Measurements from ENCODE around the gene PPP6R2.

PPP6R2 gene

DNA sequence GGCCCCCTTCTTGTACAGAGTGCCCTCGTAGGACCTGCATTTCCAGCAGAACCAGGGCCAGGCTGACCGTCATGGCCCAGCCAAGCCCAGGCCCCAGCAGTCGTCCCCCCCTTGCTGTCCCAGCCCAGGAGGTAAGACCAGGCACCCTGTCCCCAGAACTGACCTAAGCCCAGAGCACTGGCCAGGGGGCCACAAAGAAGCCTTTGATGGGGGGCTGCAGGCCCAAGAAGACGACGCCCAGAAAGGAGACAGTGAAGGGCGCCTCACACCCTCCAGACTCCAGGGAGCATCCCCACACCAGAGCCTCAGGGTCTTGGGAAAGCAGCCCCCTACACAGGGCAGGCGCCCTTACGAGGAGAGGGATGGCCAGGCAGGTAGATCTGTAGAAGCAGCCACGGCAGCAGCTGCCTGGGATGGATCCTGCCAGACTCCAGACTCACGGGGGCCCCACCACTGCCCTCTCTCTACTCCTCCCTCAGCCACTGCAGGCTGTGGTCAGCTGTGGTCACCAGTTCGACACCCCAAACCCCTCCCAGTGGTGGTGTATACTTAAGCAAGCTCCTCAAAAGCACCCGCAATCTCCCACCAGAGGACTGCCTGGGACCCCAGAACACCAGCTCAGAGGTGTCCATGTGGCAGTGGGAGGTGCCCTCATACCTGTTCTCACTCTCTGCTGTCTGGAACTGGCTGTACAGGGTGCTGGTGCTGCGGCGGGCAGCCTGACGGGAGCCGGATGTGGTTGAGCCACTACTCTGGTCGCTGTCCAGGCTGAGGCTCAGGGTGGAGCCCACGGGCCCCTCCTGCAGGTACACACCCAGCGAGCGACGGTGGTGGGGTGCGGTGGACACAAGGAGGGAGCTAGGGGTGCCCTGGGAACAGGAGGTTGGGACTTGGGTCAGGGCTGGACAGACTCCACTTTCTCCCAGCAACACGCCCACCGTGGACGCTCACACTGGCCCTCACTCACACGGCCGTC, 104.7 kb downstream of the PPP6R2 start:
- DNase-seq, result no peak

DNA sequence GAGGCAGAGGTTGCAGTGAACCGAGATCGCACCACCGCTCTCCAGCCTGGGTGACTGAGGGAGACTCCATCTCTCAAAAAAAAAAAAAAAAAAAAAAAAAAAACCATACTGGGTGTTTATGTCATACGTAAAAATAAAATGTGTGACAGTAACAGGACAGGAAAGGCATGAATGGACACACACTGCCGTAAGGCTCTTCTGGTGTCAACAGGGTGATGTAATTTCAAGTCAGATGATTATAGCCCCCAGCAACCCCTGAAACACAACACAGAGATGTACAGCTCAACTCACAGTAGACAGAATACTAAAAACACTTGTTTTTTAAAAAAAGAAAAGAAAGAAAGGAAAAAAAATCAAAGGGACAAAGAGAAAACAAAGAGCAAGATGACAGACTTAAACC, 109.5 kb downstream of the PPP6R2 start:
- no peak for DNase-seq

DNA sequence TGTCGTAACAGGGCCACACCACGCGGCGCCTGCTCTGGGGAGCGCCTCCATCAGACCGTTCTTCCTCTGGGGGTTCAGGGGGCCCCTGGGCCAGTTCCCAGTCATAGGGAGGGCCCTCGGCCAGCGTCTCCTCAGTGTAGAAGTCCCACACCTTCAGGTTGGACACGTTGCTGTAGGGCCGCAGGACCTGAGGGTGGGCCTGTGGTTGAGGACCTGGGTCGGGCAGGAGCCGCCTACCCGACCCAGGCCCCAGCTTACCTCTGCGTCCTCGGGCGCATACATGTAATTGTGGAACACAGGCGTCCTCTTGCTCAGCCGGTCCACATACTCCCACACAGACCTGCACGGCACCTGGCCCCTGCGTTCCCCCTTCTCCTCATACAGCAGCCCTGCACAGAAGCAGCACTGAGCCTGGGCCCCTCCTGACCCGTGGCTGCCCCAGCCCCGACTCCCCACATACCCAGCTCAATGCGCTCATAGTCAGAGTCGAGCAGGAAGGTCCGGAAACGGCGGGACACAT, 111.5 kb downstream of the PPP6R2 start:
- no peak for DNase-seq

DNA sequence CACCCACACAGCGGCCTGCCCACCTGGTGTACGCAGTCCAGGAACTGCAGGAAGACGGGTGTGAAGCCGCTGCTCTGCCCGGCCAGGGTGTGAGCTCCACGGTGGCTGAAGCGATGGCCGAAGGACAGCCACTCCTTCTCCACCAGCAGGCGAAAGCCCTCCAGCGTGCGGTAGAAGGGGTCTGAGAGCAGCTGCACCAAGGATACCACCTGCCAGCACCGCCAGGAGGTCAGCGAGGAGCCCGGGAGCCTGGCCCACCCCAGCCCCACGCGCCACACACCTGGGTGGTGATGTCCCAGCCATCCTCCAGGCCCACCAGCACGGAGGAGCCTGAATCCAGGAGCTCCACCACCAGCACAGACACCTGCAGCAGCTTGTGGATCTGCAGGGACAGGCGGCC, 112.1 kb downstream of the PPP6R2 start:
- no peak for DNase-seq

DNA sequence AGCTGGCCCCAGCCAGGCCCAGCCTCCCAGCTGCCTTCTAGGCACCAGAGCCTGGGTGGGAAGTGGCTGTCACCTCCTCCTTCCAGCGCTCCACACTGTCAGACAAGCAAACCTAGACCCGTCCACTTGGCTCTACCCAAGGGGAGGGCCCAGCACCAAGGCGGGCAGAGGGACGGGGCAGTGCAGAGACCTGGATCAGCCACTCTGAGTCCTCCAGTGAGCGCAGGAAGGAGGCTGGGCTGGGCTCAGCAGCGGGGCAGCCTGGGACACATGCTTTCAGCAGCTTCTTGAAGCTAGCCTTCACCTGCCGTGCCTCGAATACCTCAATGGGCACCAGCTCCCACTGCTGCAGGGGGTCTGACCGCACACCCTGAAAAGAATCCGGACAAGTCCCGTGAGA, 112.9 kb downstream of the PPP6R2 start:
- DNase-seq, result no peak

DNA sequence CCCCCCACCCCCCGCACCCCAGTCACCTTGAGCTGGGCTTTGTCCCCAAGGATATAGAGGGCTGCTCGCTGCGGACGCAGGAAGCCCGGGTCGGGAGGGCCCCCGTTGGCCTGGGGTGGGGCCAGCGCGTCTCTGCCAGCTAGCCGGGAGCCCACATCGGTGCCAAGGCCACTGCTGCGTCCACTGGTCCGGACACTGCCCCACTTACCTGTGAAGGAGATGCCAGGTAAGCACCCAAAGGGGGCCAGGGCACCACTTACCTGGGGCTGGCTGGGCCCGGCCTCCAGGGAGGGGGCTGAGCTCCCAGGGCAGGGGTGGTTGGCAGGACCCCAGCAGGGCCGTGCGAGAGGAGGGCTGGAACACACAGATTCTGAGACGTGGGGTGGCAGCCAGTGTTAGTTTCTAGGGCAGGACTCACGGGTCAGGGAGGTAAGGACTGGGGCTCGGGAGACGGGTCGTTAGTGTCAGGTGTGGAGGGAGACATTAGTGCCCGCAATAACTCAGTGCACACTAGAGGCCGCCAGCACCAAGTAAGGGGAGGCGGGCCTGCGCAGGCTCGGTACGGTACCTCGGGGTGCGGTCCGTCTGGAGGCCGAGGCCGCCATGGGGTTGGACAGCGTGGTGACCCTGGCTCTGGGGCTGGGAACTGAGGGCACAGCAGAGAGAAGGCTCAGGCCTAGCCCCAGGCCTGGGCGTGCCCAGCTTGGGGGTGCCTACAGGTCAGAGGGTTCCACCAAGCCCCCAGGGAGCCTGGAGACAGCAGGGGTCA, 113.5 kb downstream of the PPP6R2 start:
- no peak for DNase-seq

DNA sequence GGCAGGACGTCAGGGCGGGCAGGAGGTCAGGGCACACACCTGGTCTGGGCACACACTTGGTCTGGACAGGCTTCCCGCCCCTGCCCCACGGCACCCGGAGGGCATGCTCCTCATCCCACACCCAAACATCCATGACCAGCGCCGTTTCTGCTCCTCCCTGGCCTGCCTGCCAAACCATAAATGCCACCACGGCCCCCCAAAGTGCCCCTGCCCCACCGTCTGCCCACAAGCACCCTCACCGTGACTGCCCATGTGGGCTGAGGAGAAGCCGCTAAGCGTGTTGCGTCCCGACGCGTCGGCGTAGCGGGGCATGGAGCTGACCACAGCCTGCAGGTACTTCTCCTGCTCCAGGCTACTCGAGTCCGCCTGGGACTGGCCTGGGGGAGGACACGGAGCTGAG, 115.9 kb downstream of the PPP6R2 start:
- DNase-seq, result no peak

DNA sequence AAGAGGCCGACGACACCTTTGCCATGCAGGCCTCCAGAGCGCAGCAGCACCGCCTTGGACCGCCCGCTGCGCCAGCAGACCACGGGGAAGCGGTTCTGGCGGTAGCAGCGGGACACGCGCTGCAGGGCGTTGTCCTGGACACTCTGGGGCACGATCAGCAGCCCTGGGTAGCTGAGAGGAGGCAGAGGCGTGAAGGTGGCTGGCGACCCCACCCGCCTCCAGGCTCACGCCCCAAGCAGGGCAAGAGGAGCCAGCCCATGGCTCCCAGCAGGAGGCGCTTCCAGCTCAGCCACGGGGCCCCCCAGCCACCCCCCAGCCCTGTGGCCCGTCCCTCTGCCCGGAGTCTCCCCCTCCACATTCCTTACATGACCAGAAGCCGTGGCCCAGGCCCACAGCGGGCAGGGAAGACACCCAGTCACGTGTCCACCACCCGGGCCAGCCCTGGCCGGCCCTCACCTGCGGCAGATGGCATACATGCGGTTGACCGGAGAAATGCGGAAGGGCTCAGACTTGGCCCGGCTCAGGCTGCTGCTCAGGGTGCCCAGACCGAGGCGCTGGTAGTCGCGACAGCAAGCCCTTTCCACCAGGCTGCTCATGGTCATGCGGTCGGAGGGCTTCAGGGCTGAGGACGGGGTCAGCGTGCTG, 116.5 kb downstream of the PPP6R2 start:
- DNase-seq, result no peak

DNA sequence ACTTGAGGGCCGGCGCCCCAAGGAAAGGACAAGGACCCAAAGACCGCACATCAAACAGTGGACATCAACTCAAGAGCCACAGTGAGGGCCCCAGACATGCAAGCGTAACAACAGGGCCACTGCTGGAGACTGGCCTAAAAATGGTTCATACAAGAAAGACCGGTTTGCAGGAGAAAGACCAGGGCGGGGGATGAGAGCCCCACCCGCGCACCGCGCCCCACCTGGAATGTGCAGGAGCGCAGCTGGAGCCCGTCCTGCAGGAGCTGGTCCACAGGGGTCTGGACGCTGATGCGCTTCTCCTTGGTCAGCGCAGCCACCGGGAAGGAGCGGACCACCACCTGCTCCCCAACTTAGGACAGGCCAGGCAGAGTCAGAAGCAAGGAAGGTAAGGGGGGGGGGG, 117.8 kb downstream of the PPP6R2 start:
- DNase-seq, result no peak

DNA sequence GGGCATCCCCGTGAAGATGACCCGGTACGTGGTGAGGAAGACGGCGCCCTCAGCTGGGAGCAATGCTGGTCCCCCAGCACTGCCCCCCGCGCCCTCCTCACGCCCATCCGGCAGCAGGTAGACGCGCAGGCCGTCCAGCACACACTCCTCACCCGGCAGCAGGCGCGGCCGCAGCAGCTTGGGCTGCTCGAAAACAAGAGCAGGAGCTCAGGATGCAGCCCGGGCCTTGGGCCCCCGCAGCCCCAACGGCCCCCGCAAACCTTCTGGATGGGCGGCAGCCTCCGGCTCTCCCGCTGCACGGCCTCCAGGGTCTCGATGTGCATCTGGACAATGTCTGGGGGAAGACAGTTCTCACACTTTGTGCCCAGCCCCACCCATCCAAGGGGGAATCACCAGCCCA, 118.4 kb downstream of the PPP6R2 start:
- DNase-seq, result no peak

DNA sequence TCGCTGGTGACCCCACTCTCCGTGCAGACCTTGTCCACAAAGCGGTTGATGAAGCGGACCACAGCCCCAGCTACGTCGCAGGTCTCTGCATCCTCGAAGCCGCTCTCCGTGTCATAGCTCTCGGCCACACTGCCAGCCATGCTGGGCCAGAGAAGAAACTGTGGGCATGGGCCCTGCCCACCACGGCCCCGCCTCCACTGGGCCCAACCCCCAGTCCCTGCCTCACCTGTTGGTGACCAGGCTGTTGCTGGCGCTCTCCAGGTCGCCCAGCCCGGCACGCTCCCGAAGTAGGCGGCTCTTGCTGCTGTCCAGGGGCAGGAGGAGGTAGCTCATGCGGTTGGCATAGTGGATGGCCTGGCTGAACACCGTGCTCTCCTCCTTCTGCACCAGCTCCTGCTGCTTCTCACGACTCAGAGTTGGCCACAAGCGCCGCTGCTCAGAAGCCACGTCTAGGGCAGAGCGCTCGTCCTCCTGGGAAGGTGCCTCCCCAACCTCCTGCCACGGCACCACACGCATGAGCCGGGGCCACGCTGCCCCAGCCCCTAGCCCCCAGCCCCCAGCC, 118.9 kb downstream of the PPP6R2 start:
- no peak for DNase-seq

DNA sequence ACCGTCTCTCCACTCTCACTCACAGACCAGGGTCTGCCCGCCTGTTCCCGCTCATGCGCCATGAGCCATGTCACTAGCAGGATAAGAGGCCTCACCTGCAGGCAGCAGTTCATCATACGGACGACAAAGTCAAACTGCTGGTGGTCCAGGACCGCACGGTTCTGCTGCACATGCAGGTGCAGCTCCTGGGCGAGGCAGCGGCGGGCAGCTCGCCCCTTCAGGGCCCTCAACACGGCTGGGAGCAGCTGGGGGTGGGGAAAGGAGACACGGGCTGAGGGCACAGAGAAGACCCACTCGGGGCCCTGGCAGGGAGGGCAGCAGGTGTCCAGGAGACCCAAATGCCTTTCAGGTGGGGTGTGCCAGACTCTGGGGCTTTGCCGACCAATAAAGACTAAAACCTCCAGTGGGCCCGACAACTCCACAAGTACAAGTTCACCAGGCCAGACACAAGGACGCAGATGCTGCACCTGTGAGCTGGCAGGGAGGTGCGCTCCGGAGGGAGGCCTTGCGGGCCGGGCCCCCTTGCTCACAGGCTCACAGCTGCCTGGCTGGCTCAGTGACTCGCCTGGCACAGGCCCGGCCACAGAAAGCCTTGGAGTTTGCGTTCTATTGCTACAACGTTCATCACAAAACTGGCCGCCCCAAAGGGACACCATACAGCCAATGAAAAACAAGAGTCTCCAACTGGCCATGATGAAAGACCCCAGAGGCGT, 120.2 kb downstream of the PPP6R2 start:
- no peak for DNase-seq

DNA sequence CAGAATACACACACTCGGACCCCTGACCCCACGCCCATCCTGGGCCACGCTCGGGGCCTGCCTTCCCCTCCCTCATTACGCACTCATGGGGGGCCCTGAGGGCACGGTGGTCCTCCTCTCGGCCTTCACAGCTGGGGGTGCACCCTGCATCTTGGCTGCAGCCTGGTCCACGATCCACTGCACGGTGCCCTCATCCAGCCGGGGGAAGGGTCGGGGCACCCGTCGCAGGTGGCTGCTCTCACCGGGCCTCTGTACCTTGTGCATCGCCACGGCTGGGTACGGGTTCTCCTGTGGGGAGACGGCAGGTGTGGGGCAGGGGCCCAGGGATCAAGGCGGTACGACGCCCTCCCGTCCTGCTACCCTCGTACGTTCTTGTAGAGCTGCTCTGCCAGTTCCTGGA, 121.3 kb downstream of the PPP6R2 start:
- DNase-seq, result no peak

DNA sequence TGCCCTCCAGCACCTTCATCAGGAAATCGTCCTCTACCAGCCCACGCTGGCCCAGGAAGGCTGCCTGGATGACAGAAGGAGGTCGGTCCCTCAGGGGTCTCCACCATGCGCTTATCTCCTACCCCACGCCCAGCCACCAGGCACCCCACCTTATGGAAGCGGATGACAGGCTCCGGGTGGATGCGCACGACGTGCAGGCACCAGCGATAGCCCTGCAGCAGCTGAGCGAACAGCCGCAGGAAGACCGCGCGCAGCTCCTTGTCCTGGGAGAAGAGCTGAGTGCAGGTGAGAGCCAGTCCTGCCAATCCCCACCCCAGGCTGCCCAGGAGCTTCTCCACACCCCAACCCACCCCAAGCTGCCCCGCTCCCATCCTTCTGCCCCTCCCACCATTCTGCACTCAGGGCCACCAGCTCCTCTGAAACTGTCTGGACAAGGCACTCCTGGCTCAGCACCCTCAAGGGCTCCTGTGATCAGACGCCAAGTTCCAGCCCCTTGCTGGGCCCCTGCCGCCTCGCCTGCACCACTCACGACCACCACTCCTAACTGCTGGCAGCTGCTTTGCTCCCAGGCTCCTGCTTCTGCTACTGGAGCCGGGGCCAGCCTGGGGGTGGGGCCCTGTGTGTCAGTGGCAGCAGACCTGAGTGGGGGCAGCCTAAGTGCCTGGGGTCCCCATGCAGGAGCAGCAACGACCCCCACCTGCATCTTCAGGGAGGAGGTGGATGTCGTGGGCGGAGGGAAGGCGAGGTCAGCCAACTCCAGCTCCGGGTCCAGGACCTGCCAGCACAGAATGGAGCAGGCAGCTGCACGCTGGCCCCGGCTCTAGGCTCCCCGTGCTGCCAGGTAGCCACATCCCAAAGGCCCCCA, 122.2 kb downstream of the PPP6R2 start:
- DNase-seq, result no peak

DNA sequence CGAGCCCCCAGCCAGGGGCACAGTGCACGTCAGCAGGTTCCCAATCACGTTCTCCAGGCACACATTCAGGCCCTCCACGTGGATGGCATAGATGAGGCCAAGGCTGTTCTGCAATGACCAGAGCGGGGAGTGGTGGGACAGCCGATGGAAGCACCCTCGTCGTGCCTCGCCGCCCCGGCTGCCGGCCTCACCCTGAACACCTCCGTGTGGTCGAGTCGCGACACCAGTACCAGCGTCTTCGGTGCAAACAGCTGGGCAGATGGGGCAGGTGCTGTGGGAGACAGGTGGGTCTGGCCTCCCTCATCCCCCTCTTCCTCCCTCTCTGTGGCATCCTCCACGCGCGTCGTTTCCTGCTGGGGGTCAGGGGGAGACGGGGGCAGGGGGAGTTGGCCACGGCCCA, 124.2 kb downstream of the PPP6R2 start:
- no peak for DNase-seq

DNA sequence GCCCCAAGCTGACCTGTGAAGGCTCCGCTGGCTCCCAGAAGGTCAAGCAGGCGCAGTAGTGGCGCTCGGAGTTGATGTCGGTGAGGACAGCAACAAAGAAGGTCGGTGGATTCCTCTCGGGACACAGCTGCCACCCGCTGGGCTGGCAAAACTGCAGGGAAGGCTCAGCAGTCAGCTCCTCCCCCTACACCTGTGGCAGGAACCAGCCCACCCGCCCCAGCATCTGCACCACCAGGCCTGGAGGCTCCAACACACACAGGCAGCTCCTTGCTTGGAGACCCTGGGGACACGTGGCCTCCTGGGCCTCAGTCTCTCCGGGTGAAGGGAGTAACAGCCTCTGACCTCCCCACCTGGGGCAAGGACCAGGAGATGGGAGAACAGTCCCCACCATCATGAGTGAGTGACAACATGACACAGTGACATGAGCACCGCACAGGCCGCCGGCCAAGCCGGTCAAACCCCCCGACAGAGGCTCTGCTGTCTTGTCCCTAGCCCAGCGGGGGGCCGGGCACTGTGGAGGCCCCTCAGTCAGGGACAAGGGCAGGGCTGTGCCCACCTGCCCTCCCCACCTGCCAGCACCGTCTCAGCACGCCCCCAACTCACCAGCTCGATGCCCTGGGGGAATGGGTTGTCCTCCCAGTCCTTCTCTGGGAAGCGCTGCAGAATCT, 124.8 kb downstream of the PPP6R2 start:
- DNase-seq, result no peak

DNA sequence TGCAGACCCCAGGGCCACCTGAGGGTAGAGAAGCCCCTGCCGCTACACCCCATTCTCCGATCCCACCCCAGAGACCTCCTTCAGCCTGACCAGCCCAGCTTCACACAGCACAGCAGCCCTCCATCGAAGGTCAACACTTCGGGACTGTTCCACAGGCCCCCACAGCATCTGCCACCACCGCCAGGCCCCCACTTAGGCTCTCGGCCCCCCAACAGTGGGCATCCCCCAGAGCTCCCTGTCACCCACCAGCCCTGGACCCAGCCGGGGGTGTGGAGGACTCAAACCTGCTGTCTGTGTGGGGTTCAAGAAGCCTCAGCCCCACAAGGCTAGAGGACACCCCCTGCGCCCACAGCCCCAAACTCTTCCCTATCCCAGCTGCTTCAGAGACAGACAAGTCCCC, 125.5 kb downstream of the PPP6R2 start:
- no peak for DNase-seq

DNA sequence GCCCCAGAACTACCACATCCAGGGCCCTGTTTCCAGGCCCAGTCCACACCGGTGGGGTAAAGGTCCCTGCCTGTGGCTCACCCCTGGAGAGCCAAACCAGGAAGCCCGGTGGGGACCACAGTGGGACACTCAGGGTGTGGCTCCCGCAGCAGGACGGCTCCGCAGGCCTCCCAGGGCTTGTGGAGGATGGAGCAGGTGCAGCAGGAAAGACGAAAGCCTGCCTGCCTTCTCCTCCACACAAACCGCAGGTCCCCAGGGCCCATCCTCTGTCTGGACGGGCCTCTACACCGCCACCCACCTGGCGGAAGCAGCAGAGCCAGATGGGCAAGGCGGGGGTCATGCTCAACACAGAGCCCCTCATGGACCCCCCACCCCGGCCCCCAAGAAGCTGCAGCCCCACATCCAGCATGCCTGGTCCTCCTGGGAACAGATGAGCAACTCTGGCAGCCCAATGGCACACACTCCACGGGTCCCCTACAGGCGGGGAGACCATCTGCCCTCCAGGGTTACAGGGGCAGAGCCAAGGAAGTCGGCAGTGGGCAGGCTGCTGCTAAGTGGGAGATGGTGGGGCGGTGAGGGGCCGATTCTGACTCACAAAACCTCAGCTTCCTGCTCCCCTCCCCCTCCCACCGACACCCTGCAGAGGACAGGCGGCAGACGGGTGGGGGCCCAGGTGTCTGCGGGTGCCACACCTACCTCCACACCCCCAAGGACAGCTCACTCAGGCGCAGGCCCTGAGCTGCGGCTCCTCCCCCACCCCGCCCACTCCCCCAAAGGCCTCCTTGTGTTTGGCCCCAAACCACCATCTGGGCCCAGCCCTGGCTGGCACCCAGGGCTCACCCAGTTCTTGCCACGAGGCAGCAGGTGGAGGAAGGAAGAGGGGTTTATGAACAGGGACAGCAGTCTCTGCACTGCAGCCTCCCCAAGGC, 126.5 kb downstream of the PPP6R2 start:
- peak; percentile 86 for DNase-seq

DNA sequence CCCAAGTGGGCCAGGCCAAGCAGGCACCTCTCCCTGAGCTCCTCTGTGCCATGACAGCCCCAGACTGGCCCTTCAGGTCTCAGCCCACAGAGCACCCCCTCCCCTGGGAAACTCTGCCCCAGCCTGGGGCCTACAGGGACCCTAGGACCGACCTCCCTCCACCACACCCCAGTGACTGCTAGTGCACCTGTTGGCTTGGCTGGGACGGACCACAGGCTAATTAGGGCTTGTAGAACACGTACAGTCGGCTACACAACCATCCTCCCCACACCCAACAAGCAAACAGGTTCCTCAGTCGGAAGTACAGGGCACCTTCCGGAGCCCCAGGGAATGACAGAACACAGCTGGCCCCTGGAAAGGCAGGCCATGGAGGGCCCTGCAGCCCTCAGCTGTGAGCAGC, 127.4 kb downstream of the PPP6R2 start:
- no peak for DNase-seq

All from effector CD8-positive, alpha-beta T cell (primary cell).